SJCRH30 (cell line): Measurements from ENCODE around the gene CPED1. TPM values are rescaled to one million over a fixed set of nuclear protein-coding genes. Genes with fewer than 3 reads are reported as not detected.

Experiments
- DNase-seq, 2 experiments: peaks; one replicate each; pipeline ENCODE4 v3.0.0-alpha.2; 2015 to 2020
- H3K27ac ChIP-seq: fragments of 250-450 bp; sonication (Bioruptor Pico); 2 replicates; pipeline ENCODE4 v1.5.1; 2020; ENCODE audit warnings: mild to moderate bottlenecking, moderate library complexity
- H3K27me3 ChIP-seq: fragments of 250-450 bp; sonication (Bioruptor Pico); 2 replicates; pipeline ENCODE4 v1.5.1; 2020; ENCODE audit warnings: mild to moderate bottlenecking, moderate library complexity
- H3K36me3 ChIP-seq: fragments of 250-450 bp; sonication (Bioruptor Pico); 2 replicates; pipeline ENCODE4 v1.5.1; 2020; ENCODE audit warnings: mild to moderate bottlenecking, moderate library complexity
- H3K4me1 ChIP-seq: fragments of 250-450 bp; sonication (Bioruptor Pico); 2 replicates; pipeline ENCODE4 v1.5.1; 2020; ENCODE audit warnings: mild to moderate bottlenecking, moderate library complexity
- H3K4me3 ChIP-seq: fragments of 250-450 bp; sonication (Bioruptor Pico); 2 replicates; pipeline ENCODE4 v1.5.1; 2020; ENCODE audit warnings: mild to moderate bottlenecking, moderate library complexity
- H3K9me3 ChIP-seq: fragments of 250-450 bp; sonication (Bioruptor Pico); replicated peaks from 2 replicates; pipeline ENCODE4 v1.5.1; 2020; ENCODE audit warnings: mild to moderate bottlenecking, moderate library complexity
- total RNA-seq: library from RNA; depleted of rRNA; stranded (reverse); fragments of >200 nt; shearing (Covaris generic); gene quantifications from 2 replicates; pipeline ENCODE4 v1.2.3, GENCODE V29; 2014

The CPED1 gene
- total RNA-seq, 1 experiment from 2014 or later: 4.4 TPM

- H3K4me1 ChIP-seq: 0 out of 2 replicates have a peak, but pooled peaks cover 8% of the 10 kb centered on the region
- no peaks in the 10 kb centered on the region for H3K27me3 ChIP-seq
- no peaks in the 10 kb centered on the region for H3K9me3 ChIP-seq
- H3K36me3 ChIP-seq: no peaks in the 10 kb centered on the region
- no peak overlapping the region for H3K27ac ChIP-seq
- peak; percentile 90 to 96 for DNase-seq
- peak overlapping the region; percentile 60 for H3K4me3 ChIP-seq
These were observed 574 bp upstream of the CPED1 start for GRCh38 chr7:120987683-120988590.

GRCh38 chr7:120989257-120990220 lies 1.0 kb downstream of the CPED1 start:
- no peaks in the 10 kb centered on the region for H3K9me3 ChIP-seq
- H3K4me3 ChIP-seq: peak overlapping the region; percentile 60
- DNase-seq: peak; percentile 22 to 51
- H3K4me1 ChIP-seq: 0 out of 2 replicates have a peak, but pooled peaks cover 8% of the 10 kb centered on the region
- no peaks in the 10 kb centered on the region for H3K36me3 ChIP-seq
- H3K27ac ChIP-seq: peak overlapping the region; percentile 2; the same call in 1 of the 2 replicates
- H3K27me3 ChIP-seq: no peaks in the 10 kb centered on the region

GRCh38 chr7:120990468-120991118 lies 2.1 kb downstream of the CPED1 start:
- no peak overlapping the region for H3K27ac ChIP-seq
- H3K4me1 ChIP-seq: 0 out of 2 replicates have a peak, but pooled peaks cover 8% of the 10 kb centered on the region
- no peak for DNase-seq
- H3K36me3 ChIP-seq: no peaks in the 10 kb centered on the region
- peak overlapping the region; percentile 60 for H3K4me3 ChIP-seq
- no peaks in the 10 kb centered on the region for H3K9me3 ChIP-seq
- H3K27me3 ChIP-seq: no peaks in the 10 kb centered on the region

- H3K27ac ChIP-seq: no peak overlapping the region
- no peaks in the 10 kb centered on the region for H3K36me3 ChIP-seq
- no peaks in the 10 kb centered on the region for H3K9me3 ChIP-seq
- no peak for DNase-seq
- H3K4me1 ChIP-seq: peaks cover 8% of the 10 kb centered on the region; the same call in 1 of the 2 replicates
- H3K4me3 ChIP-seq: peak overlapping the region; percentile 24
- no peaks in the 10 kb centered on the region for H3K27me3 ChIP-seq
These were observed 2.6 kb downstream of the CPED1 start for GRCh38 chr7:120991161-120991560.

- Histone ChIP-seq H3K4me3 (peak overlapping the region; percentile 24), H3K4me1 (peaks cover 13% of the 10 kb centered on the region; the same call in 1 of the 2 replicates), H3K27ac (no peak overlapping the region), H3K36me3 (no peaks in the 10 kb centered on the region), H3K27me3 (no peaks in the 10 kb centered on the region), H3K9me3 (no peaks in the 10 kb centered on the region)
- DNase-seq: no peak
These were observed 3.1 kb downstream of the CPED1 start for GRCh38 chr7:120991581-120991980.

GRCh38 chr7:120992272-120992964 lies 3.9 kb downstream of the CPED1 start:
- H3K36me3 ChIP-seq: no peaks in the 10 kb centered on the region
- H3K27ac ChIP-seq: no peak overlapping the region
- H3K9me3 ChIP-seq: no peaks in the 10 kb centered on the region
- peaks cover 14% of the 10 kb centered on the region; the same call in 1 of the 2 replicates for H3K4me1 ChIP-seq
- DNase-seq: no peak
- no peak overlapping the region for H3K4me3 ChIP-seq
- H3K27me3 ChIP-seq: no peaks in the 10 kb centered on the region

GRCh38 chr7:120992965-120993494 lies 4.5 kb downstream of the CPED1 start:
- Histone ChIP-seq H3K4me1 (peaks cover 14% of the 10 kb centered on the region; the same call in 1 of the 2 replicates), H3K4me3 (no peak overlapping the region), H3K36me3 (no peaks in the 10 kb centered on the region), H3K9me3 (no peaks in the 10 kb centered on the region), H3K27ac (no peak overlapping the region), H3K27me3 (no peaks in the 10 kb centered on the region)
- DNase-seq: no peak

- Histone ChIP-seq H3K4me1 (peaks cover 14% of the 10 kb centered on the region; the same call in 1 of the 2 replicates), H3K4me3 (no peak overlapping the region), H3K27me3 (no peaks in the 10 kb centered on the region), H3K9me3 (no peaks in the 10 kb centered on the region), H3K27ac (no peak overlapping the region), H3K36me3 (no peaks in the 10 kb centered on the region)
- DNase-seq: no peak
These were observed 5.2 kb downstream of the CPED1 start for GRCh38 chr7:120993553-120994191.

GRCh38 chr7:120994512-120995410 lies 6.2 kb downstream of the CPED1 start:
- Histone ChIP-seq H3K27ac (no peak overlapping the region), H3K4me1 (peaks cover 18% of the 10 kb centered on the region), H3K27me3 (no peaks in the 10 kb centered on the region), H3K4me3 (no peak overlapping the region), H3K36me3 (no peaks in the 10 kb centered on the region), H3K9me3 (no peaks in the 10 kb centered on the region)
- DNase-seq: no peak

- no peak overlapping the region for H3K4me3 ChIP-seq
- H3K27me3 ChIP-seq: no peaks in the 10 kb centered on the region
- H3K9me3 ChIP-seq: no peaks in the 10 kb centered on the region
- no peak for DNase-seq
- no peak overlapping the region for H3K27ac ChIP-seq
- H3K4me1 ChIP-seq: peaks cover 23% of the 10 kb centered on the region
- no peaks in the 10 kb centered on the region for H3K36me3 ChIP-seq
These were observed 7.1 kb downstream of the CPED1 start for GRCh38 chr7:120995654-120996053.

- Histone ChIP-seq H3K4me1 (peaks cover 22% of the 10 kb centered on the region), H3K27ac (no peak overlapping the region), H3K4me3 (no peak overlapping the region), H3K36me3 (no peaks in the 10 kb centered on the region), H3K27me3 (no peaks in the 10 kb centered on the region), H3K9me3 (no peaks in the 10 kb centered on the region)
- peak; percentile 75 to 88 for DNase-seq
These were observed 7.9 kb downstream of the CPED1 start for GRCh38 chr7:120996333-120996987.

GRCh38 chr7:120996988-120997345 lies 8.5 kb downstream of the CPED1 start:
- no peaks in the 10 kb centered on the region for H3K36me3 ChIP-seq
- no peaks in the 10 kb centered on the region for H3K9me3 ChIP-seq
- H3K27me3 ChIP-seq: no peaks in the 10 kb centered on the region
- no peak overlapping the region for H3K27ac ChIP-seq
- no peak for DNase-seq
- peaks cover 20% of the 10 kb centered on the region for H3K4me1 ChIP-seq
- no peak overlapping the region for H3K4me3 ChIP-seq
